Mesothelial cell of epicardium (in vitro differentiated cells): ENCODE data around the gene HES7. TPM values are rescaled to one million over a fixed set of nuclear protein-coding genes. Genes with fewer than 3 reads are reported as not detected.

ENCODE experiments used
- DNase-seq, 2 experiments: peaks; one replicate each; pipeline ENCODE4 v3.0.0; 2021; ENCODE audit warnings: low spot score in 2 of 2; ENCODE audit not compliant: unreplicated experiment in 2 of 2
- H3K27ac Mint-ChIP-seq: 2 replicates; pipeline ENCODE4 v1.8.0; 2021; ENCODE audit warnings: mixed read lengths
- H3K27me3 Mint-ChIP-seq: 2 replicates; pipeline ENCODE4 v1.8.0; 2021; ENCODE audit warnings: low read depth, mixed read lengths
- H3K36me3 Mint-ChIP-seq: 2 replicates; pipeline ENCODE4 v1.8.0; 2021; ENCODE audit warnings: mixed read lengths
- H3K4me1 Mint-ChIP-seq: 2 replicates; pipeline ENCODE4 v1.8.0; 2021; ENCODE audit warnings: mixed read lengths
- H3K4me3 Mint-ChIP-seq: 2 replicates; pipeline ENCODE4 v1.8.0; 2021; ENCODE audit warnings: mild to moderate bottlenecking, moderate library complexity, mixed read lengths
- H3K9me3 Mint-ChIP-seq: 2 replicates; pipeline ENCODE4 v1.8.0; 2021; ENCODE audit warnings: mixed read lengths
- CTCF ChIP-seq: fragments of 200-600 bp; sonication (generic); IDR thresholded peaks from one replicate; pipeline ENCODE4 v1.5.0; 2021; ENCODE audit warnings: antibody characterized with exemption; ENCODE audit not compliant: unreplicated experiment
- total RNA-seq: library from RNA; stranded (reverse); gene quantifications from 3 replicates; pipeline ENCODE4 v1.2.1, GENCODE V29; 2021

The HES7 gene
- total RNA-seq, 1 donor from 2014 or later = 0.45 TPM

- no peak overlapping the region for H3K27ac Mint-ChIP-seq
- peaks cover 57% of the 10 kb centered on the region for H3K27me3 Mint-ChIP-seq
- TF ChIP-seq CTCF = no peak
- H3K9me3 Mint-ChIP-seq = no peaks in the 10 kb centered on the region
- H3K4me1 Mint-ChIP-seq = peaks cover 28% of the 10 kb centered on the region
- no peak overlapping the region for H3K4me3 Mint-ChIP-seq
- no peak for DNase-seq
- no peaks in the 10 kb centered on the region for H3K36me3 Mint-ChIP-seq
Observed at GRCh38 chr17:8128125-8128784, 4.3 kb upstream of the HES7 start.

GRCh38 chr17:8126491-8127066, 2.7 kb upstream of the HES7 start:
- DNase-seq = peak in 1 of 2 experiments; percentile 57
- H3K27ac Mint-ChIP-seq = peak overlapping the region; percentile 68
- no peaks in the 10 kb centered on the region for H3K9me3 Mint-ChIP-seq
- no peaks in the 10 kb centered on the region for H3K36me3 Mint-ChIP-seq
- H3K4me3 Mint-ChIP-seq = peak overlapping the region; percentile 81
- H3K27me3 Mint-ChIP-seq = peaks cover 69% of the 10 kb centered on the region
- no peak for TF ChIP-seq CTCF
- H3K4me1 Mint-ChIP-seq = peaks cover 38% of the 10 kb centered on the region

DNA sequence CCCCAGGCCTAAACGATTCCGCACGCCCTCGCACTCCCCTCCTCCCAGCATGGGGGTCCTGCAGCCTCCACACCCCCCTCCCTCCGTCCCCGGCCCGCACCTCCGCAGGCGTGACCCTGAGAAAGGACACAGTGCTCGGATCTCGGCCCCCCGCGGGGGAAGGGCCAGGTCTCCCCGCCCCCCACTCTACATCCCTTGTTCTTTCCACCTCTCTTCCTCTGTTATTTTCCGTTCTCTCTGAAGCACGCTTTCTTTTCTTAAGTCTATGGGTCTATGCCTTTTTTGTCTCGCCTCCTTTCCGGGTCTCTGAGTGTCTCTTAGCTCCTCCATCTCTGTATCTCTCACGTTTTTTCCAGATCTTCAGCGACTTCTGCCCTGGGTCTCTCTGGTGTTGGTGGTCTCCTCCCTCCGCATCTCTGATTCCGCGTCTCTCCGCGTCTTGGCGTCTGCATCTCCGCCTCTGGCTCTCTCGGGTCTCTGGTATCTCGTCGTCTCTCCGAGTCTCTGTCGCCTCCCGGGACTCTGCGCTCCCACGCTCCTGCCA, 2.1 kb upstream of the HES7 start:
- no peak for TF ChIP-seq CTCF
- H3K27ac Mint-ChIP-seq = peak overlapping the region; percentile 48
- peaks cover 69% of the 10 kb centered on the region for H3K27me3 Mint-ChIP-seq
- H3K4me3 Mint-ChIP-seq = peak overlapping the region; percentile 78
- no peaks in the 10 kb centered on the region for H3K9me3 Mint-ChIP-seq
- peak in 1 of 2 experiments; percentile 55 for DNase-seq
- no peaks in the 10 kb centered on the region for H3K36me3 Mint-ChIP-seq
- peaks cover 40% of the 10 kb centered on the region for H3K4me1 Mint-ChIP-seq

DNA sequence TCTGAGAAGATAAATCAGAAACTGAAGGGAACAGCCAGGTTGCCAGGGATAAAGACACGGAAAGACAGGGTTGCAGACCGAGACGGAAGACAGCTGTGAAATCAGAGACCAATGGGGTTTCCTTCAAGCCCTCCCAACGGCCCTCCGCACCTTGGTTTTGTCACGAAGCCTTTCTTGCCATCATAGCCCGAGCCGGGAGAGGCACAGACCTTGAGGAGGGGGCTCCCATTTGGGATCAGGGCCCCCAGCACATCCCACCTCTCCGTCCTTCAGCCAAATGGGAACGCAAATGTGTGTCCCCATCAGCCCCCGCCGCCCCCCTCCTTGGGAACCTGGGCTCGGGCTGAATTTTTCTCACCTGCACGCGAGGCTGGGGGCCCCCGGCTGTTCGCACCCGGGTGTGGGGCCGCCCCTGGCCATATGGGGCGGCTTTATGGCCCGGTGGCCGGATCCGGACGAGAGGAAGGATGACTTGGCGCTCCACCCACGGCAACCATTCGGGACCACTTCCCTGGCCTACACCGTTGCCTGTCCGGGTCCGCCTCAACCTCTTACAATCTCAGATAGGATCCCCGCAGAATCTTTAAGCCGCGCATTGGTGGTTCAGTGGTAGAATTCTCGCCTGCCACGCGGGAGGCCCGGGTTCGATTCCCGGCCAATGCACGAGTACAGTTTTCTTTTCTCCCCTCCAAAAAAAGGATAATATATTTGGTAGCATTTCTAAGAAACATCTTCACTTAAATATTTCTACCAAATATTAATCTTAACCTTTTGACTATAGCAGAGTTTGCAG, 1.4 kb upstream of the HES7 start:
- Mint-ChIP-seq H3K36me3 (no peaks in the 10 kb centered on the region), H3K27me3 (peaks cover 74% of the 10 kb centered on the region), H3K9me3 (no peaks in the 10 kb centered on the region), H3K4me1 (peaks cover 46% of the 10 kb centered on the region), H3K27ac (peak overlapping the region; percentile 48), H3K4me3 (peak overlapping the region; percentile 78)
- DNase-seq = peak; percentile 72 to 97
- no peak for TF ChIP-seq CTCF

DNA sequence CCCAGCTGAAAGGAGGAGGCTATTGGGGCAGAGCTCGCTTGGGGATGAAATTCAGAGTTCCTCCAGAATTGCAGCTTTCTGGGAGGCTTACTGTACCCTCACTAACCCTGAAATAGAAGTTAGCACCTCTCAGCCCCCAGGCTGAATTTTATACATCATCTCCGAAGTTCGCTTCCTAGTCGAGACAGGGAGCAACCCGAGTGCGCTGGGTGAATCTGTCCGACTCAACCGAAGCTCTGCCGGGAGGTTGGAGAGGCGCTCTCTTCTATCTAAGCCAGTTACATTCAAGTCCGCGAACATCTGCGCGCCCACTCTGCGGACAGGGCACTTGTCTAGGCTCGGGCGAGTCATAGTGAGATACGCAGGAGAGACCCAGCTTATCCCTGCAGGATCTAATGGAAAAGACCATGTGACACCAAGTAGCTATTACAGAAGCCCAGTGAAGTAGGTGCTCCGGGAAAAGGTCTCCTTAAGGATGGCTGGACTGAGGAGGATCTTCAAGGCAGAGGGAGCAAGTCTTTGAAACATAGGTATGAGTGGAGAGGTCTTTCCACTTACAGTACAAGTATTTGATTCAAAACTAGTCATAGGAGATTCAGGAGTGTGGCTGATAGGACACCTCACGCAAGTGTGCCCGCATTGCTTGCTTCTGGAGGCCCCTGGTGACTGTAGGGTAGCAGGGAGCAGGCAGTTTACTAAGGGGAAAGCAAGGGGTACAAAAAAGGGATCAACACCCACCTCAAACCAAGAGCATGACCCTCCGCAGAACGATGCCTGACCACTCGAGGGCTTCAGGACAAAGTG, 646 bp upstream of the HES7 start:
- Mint-ChIP-seq H3K36me3 (no peaks in the 10 kb centered on the region), H3K9me3 (no peaks in the 10 kb centered on the region), H3K4me1 (peaks cover 48% of the 10 kb centered on the region), H3K27ac (peak overlapping the region; percentile 44), H3K27me3 (peaks cover 68% of the 10 kb centered on the region), H3K4me3 (peak overlapping the region; percentile 78)
- no peak for TF ChIP-seq CTCF
- no peak for DNase-seq
